HG03095 (cell line): ENCODE measurements around the gene NFKB1.

Experiments
- ATAC-seq: cut with Tn5 transposase; IDR thresholded peaks from one replicate; pipeline ENCODE4 v1.9.1; 2021; ENCODE audit warnings: moderate library complexity; ENCODE audit not compliant: unreplicated experiment

The NFKB1 gene

DNA sequence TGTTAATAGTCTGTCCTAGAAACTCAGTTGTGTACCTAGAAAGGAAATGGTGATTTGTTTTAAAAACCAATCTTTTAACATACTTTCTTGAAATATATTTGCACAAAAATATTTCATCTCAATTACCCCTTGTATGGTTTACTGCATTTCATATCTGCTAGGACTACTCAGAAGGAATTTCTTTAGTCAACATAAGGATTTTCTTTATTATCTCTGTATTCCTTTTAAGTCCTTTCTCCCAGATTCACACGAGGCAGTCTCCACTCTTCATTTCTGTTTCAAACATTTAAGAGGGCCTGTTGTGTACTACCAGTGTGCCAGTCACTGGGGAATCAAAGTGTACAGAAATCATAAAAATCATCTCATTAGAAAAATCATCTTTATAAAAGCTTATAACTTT, 28.8 kb downstream of the NFKB1 start:
- ATAC-seq: no peak

DNA sequence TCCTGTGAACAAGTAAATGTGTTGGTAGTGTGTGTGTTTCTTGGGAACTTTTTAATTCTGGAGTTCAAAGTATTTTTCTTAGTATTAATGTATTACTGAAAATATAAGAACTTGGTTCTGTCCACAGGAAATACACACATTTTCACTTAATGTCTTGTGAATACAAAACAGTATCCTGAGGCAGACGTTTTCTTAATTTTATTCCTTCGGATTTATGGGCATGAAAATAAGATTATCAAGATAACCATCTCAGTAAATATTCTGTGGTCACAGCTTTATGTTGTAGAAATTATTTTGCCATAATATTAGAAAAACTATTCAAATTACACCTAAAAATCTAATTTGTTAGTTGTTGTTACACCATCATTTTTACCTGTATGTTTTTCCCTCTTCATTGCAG, 29.8 kb downstream of the NFKB1 start:
- ATAC-seq: no peak

DNA sequence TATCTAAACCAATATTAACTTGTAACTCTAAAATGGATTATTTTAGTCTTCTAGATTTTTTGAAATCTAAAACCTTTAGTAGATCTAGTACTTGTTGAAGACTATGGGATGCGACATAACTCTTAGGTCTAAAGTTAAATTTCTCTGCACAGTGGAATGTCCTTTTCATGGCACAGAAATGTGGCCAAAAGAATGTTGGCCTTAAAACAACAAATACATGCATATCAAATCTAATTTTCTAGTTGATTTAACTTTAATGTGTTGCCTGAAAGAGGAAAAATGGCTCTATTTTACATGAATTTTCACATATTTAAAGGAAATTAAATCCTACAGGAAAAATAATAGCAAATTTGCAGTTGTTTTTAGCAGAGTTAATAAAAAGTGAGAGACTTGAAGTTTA, 30.3 kb downstream of the NFKB1 start:
- ATAC-seq: no peak

DNA sequence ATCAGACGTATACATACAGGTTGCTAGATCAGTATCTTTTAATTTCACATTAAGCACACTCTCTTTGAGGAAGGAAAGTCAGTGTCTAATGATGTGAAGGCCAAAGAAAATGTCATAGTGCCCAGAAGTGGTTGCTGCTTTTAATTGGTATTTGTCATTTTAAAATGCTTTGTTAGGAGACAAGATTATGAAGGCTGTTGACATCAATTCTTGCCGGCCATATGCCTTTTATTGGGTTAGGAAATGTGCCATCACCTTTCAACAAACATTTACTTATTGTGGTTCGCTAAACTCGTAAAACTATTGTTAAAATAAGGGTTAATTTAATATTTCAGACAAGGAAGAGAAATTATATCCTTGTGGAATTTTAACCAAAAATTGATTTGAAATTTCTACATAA, 32.2 kb downstream of the NFKB1 start:
- ATAC-seq: no peak

DNA sequence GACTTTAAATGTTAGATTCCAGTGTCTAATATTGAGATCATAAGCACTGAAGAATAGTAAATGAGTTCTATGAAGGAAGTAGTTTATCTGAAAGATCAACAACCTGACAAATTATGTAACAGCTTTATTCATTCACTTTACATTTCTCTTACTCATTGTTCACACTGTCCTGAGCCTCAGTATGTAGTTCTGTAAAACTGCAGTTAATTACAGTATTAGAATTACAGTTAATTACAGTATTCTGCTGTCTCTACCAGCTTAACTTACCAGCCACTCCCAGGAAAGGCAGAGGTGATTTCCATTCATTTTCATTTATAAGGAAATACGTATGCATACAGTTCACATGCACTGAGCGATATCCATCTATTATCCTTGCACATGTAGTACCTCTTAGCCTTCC, 32.7 kb downstream of the NFKB1 start:
- no peak for ATAC-seq

DNA sequence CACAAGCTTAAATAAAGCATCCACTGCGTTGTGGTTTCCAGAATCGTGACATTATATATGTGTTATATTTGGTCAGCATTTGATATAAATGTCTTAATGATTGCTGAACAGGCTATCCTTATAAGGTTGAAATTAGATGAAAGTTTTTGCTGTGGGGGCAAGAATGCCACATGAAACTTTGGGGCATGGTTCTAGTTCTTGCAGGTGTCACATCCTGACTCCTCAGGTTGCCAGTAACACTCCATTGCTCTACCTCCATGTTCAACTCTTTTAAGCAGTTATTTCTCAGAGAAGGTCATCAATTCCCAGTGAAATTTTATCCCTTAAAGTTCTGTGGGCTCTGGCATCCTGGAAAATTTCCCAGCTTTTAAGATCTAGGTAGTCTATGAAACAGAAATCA, 33.7 kb downstream of the NFKB1 start:
- no peak for ATAC-seq

DNA sequence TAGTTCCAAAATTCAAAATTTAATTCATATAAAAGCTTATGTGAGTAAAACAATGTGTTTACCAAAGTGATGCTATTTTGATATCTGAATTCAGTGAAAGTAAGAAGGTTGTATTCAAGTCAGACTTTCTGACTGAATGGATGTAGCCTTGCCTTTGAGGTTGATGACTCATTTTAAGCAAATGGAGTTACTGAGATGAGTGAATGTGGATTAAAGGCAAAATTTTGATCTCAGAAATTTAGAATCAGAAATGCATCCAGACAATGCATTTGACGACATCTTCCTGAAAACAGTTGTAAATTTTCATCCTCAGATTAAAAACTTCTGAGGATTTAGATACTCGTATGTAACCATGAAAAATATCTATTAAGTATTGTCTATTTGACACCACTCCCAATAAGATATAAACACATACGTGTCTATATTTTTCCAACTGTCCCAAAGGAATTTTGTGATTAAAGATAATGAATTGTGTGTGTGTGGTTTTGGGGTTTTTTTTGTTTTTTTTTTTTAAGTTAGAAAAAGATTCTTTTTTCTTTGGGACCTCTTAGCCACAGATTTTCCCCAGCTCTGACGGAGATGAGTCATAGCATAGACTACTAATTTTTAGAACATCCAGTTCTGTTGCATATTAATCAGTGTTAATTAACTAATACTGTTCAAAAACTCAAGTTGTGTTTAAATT, 34.4 kb downstream of the NFKB1 start:
- ATAC-seq: peak; percentile 74

DNA sequence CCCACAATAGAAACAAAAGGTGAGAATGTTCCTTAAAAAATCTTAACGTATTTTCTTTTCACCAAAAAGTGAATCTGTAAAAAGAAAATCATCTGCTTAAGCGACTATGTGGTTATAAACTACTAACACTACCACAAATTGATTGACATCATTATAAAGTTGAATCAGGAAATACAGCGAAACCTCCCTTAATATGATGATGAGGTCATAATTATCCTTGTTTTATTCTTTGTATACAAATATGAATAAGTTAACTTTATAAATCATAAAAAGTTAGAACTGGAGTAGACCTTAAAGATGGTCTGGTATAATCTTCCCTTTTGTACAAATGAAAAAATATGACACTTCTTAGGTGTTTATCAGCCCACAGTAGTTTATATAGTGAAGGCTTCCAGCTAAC, 35.6 kb downstream of the NFKB1 start:
- ATAC-seq: no peak

DNA sequence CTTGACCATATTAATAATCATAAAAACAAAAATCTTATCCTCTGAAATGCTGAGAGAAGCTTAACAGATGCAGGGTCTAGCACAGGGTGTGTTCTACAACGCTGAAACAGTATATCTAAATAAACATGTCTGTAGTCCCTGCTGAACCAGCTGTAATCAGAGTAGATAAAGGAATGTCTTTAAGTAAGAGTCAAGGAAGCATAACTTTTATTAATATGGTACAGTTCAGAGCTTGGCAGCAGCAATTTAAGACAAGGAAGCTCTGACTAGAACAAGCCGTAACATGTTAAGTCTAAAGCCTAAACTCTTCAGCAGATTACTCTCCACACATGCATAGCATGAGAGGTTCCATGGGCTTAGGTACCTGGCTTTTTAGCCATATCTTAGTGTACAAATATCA, 36.1 kb downstream of the NFKB1 start:
- no peak for ATAC-seq

DNA sequence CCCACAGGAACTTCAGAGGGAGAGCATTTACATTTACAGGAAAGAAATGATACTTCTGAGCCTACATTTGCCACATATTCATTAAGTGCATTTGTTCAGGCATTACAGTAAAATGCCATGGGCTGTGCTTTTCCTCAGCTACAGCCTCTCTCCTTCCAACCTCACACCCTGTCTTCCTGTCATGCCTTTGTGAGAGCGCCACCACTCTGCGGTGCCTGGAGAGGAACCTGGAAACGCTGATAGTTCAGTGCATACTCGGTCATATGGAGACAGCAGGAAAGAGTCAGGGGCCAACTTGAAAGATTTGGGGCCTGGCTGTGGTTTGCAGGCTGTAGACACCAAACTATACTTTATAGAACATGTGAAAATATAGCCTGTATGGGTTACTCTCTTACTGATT, 40.5 kb downstream of the NFKB1 start:
- ATAC-seq: no peak

DNA sequence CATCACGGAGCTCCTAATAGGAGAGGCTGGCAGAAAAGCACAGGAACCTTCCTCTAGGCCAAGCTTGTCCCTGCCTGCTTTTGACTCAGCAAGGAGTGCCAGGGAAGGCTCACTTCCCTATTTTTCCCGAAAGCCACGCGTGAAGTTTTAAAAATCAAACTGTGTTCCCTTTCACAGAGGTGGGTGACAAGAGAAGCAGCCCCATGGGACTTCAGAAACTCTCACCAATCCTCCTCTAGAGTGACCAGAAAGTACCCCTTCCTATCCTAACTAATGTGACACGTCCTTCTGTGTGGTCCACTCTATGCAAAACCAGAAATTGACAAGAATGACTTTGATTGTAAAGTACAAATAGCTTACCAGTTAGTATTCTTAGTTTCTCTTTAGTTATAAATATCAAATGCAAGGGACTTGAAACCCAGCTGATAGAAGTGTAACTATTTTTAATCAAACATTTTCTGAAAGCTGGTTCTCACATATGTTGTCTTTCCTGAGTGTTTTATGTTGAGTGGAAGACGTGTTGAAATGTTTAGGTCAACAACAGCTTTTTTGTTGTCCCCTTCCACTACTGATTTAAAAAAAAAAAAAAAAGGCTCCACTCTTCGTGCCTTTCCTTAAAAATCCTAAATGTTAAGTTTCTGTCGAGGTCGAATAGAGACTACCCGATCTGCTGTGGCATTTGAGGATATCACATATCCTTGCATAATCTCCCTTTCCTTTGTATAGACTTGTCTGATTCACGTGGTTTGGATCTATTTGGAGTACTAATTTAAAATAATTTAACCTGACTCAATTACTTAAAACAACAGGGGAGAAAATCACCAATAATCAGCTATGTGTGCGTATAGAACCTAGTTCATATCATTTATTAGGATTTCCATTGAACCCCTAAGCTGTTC, 42.1 kb downstream of the NFKB1 start:
- ATAC-seq: peak; percentile 79

DNA sequence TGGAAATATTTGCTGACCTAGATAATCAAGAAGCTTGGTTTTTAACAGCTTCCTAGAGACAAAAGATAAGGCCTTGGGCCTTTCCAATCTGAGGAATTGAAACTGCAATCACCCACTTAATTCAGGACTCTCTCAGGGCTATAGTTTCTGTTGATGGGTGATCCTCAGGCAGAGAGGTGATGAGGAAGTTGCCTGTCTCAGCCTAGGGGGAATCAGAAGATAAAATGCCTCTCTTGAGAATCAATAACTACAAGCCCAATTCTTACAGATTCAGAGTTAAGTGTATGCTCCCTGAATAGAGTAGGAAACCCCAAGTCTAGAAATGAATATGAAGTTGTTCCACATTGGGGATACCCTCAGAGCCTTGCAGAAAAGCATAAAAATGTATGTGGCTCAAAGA, 45.5 kb downstream of the NFKB1 start:
- ATAC-seq: peak; percentile 45

DNA sequence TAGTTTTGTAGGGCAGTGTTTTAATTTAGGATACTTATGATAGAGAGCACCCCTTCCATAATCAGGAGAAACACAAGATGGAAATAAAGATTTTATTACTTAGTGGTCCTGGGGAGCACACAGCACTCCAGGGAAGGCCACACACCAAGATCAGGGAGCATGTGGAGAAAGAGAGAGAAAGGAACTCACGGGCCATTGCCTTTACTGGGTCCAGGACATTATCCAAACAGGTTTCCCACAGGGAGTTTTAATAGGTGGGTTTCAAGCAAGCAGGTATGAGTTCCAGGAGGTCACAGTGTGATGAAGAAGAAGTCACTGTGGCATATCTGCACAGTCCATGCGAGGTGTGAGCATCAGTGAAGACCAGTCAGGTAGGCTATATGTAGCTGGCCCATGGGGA, 46.8 kb downstream of the NFKB1 start:
- ATAC-seq: no peak

DNA sequence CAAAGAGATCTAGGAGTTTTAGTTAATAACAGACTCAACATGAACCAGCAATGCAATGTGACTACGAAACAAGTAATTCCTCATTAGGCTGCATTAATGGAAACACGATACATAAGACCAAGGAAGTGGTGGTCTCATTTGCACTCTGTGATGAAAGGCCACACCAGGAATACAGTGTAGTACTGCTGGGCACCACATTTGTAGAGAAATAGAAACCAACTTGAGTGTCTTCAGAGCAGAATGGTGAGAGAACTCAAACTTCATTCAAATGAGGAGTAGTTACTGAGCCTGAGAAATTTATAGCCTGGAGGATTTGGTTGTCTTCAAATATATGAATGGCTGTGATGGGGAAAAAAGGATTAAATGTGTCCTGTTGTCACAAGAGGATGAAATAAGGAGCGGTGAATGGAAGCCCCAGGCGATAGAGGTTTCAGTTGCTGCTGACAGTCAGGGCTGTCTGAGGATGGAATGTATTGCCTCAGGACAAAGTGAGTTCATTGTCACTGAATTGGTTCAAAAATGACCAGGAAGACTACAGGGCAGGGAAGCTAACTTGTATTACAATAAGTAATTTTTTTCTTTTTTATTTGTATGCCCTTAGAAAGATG, 50.9 kb downstream of the NFKB1 start:
- no peak for ATAC-seq

DNA sequence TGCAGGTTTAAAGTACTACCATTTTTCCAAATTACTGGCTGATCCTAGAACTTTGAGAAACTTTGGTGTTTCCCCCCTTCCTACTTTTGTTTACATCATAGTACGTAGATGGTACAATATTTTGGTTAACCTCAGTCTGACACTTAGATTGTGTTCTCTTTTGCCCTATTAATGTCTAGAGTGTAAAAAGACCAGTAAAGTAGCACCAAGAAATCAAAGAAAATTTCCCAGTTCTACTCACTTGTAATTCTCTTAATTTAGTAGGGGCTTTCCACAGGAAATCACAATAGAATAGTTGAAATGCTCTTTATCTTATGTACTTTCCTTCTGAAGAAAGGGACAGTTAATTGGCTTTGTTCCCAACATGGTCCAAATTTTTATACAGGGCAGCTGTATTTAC, 51.6 kb downstream of the NFKB1 start:
- no peak for ATAC-seq

DNA sequence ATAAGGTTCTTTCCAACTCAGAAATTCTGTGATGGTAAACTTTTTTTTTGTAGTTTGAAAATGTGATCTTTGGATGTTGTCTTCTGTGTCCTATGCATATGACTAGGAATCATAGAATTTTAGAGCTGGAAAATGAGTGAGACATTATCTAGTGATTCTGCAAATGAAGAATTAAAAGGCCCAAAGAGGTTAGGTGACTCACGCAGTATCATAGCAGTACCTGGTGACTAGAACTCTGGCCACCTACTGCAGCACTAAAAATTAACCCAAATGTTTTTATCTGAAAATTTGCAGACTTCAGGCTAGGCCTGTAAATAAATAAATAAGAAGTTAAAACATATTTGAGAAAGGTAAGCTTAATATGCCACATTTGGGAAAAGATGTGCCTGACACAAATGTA, 52.8 kb downstream of the NFKB1 start:
- no peak for ATAC-seq

DNA sequence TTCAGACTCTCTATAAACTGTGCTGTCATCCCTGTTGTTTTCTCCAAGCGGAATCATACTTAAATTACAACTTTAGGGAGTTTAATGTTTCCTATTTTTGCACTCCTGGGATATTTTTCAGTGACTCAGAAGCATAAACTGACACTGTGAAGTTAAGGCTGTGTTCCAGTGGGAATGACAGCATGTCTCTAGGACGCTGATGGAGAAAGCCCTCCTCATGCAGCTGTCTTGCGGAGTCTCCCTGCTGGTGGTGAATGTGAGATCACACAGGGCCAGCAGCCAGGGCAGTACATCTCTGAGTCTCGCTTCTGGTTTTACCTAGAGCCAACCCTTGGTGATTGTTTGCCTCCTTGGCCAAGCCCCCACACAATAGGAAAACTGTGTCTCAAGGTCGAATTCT, 53.3 kb downstream of the NFKB1 start:
- ATAC-seq: no peak

DNA sequence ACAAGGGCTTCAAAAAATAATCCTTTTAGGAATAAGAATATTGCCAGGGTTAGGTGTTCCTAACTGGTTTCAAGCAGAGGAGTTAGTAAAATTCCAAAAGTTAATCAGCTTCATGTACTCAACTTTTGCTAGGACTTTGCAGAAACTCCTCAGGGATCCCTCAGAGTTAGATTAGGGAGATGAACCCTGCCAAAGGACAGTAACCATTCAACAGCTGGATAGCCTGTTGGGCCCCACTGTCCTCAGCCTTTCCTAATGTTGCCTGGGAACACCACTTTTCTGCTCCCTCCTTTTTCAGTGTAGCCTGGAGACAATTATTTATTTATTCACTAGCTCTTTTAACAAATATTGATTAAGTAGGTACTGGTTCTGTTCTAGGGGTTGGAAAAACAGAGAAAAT, 53.8 kb downstream of the NFKB1 start:
- ATAC-seq: no peak

DNA sequence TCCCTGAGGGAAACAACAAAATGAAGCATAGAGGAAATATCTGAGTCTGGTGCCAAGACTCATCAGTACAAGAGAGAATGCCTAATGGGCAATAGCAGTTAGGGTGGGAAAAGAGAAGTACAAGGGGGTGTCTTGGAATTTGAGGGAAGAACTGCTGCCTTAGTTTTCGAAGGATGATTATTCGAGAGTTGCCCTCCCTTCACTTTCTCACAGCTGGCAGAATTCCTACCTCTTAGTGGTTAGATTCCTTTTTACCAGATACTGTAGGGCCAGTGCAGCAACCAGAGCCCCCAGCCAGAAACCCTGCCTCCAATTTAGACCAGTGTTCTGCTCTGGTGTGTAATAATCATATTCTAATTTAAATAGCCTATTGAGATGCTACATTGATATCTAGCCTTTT, 56.5 kb downstream of the NFKB1 start:
- no peak for ATAC-seq

DNA sequence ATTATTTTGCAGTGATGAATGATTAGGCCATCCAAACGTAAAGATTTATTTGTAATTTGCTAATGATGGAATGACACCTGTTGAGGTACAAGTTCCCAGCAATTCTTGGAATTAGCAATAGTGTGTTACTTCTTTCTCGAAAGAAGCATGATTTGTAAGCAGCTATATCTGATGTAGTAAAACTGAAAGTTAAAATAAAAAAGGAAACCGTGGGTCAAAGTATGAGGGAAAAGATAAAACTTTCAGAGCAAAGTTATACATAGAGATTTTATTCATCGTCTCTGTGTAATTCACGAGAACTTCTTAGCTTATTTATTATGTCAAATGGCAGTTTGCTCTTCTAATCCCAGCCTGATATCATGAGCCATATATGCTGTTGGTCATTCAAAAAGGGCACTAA, 59.0 kb downstream of the NFKB1 start:
- ATAC-seq: no peak

DNA sequence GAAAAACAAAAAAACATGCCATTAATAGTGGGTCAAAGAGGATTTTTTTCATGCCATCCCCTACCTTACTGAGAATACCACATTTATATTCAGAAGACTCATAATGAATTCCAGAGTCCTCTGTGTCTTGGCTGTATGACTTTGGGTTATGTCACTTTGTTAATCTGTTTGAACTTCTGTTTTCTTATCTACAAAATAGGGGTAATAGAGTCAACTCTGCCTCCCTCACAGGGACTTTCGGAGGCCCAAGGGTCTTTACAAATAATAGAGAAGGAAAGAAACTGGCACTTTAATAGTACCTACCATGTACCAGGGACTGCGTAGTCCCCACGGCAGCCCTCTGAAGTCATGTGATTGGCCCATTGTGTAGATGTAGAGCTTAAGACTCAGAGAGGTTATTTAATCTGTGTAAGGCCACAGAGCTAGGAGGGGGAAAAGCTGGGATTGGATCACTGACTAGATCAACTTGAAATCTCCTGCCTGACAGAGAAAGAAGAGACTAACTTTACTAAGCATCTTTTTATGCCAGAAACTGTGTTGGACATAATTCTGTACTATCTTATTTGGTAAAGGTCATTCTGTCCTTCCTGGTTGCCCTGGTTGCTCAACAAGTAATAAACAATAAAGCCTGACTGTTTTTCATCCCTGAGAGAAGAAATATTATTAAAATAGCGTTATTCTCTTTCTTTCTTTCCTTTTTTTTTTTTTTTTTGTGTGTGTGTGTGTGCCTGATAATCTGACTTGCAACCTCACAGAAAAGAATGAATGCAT, 59.6 kb downstream of the NFKB1 start:
- no peak for ATAC-seq
